Measurements from ENCODE around the gene FLNB. TPM values are rescaled to one million over a fixed set of nuclear protein-coding genes. Genes with fewer than 3 reads are reported as not detected.

The FLNB gene
- total and polyA plus RNA-seq, 2 of the 13 experiments (the other 11 are each of a cell fraction or from before 2014, with no cell fraction given): 106 to 130 TPM

- TF ChIP-seq RFXAP (CRISPR knock-in tag; IDR thresholded peaks at IDR 0.05; ENCODE audit: borderline replicate concordance) (peak; percentile 30; the same call in 1 of the 2 replicates), KDM4B (CRISPR knock-in tag; IDR thresholded peaks at IDR 0.05) (no peak), SNAPC5 (CRISPR knock-in tag; IDR thresholded peaks at IDR 0.05; ENCODE audit: borderline replicate concordance) (no peak), ZSCAN25 (CRISPR knock-in tag; IDR thresholded peaks at IDR 0.05) (peak; percentile 65; the same call in 1 of the 2 replicates), TBX2 (CRISPR knock-in tag; IDR thresholded peaks at IDR 0.05; ENCODE audit: borderline replicate concordance) (peak; percentile 87; the same call in 1 of the 2 replicates), NONO (IDR thresholded peaks at IDR 0.05) (no peak), NONO (CRISPR knock-in tag; conservative IDR thresholded peaks at IDR 0.05) (peak; percentile 70), ZNF431 (CRISPR knock-in tag; IDR thresholded peaks at IDR 0.05; ENCODE audit: borderline replicate concordance, low read depth) (peak; percentile 39; the same call in 1 of the 2 replicates), NR2F1 (CRISPR knock-in tag; IDR thresholded peaks at IDR 0.05) (0 out of 4 replicates have a peak, but pooled peaks of 1 of the 2 experiments have one; percentile 48), ZNF260 (CRISPR knock-in tag; IDR thresholded peaks at IDR 0.05; ENCODE audit: borderline replicate concordance, low read depth) (no peak), ZNF234 (CRISPR knock-in tag; conservative IDR thresholded peaks at IDR 0.05) (no peak), ZNF33B (CRISPR knock-in tag; IDR thresholded peaks at IDR 0.05) (0 out of 2 replicates have a peak, but pooled peaks have one; percentile 45), KDM6A (CRISPR knock-in tag; IDR thresholded peaks at IDR 0.05; ENCODE audit: low read depth) (peak; percentile 50), HMGXB3 (CRISPR knock-in tag; IDR thresholded peaks at IDR 0.05; ENCODE audit: borderline replicate concordance) (no peak), SOX5 (CRISPR knock-in tag; IDR thresholded peaks at IDR 0.05; ENCODE audit: borderline replicate concordance) (peak; percentile 75), YEATS4 (CRISPR knock-in tag; IDR thresholded peaks at IDR 0.05; ENCODE audit: borderline replicate concordance) (peak; percentile 54; the same call in 1 of the 2 replicates), BCL3 (CRISPR knock-in tag; IDR thresholded peaks at IDR 0.05) (peak; percentile 67; the same call in 1 of the 2 replicates)
- TF ChIP-seq, protein P1, sequence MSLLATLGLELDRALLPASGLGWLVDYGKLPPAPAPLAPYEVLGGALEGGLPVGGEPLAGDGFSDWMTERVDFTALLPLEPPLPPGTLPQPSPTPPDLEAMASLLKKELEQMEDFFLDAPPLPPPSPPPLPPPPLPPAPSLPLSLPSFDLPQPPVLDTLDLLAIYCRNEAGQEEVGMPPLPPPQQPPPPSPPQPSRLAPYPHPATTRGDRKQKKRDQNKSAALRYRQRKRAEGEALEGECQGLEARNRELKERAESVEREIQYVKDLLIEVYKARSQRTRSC (CRISPR knock-in tag; IDR thresholded peaks at IDR 0.05; ENCODE audit: low read depth): no peak
- TF ChIP-seq, protein P2, sequence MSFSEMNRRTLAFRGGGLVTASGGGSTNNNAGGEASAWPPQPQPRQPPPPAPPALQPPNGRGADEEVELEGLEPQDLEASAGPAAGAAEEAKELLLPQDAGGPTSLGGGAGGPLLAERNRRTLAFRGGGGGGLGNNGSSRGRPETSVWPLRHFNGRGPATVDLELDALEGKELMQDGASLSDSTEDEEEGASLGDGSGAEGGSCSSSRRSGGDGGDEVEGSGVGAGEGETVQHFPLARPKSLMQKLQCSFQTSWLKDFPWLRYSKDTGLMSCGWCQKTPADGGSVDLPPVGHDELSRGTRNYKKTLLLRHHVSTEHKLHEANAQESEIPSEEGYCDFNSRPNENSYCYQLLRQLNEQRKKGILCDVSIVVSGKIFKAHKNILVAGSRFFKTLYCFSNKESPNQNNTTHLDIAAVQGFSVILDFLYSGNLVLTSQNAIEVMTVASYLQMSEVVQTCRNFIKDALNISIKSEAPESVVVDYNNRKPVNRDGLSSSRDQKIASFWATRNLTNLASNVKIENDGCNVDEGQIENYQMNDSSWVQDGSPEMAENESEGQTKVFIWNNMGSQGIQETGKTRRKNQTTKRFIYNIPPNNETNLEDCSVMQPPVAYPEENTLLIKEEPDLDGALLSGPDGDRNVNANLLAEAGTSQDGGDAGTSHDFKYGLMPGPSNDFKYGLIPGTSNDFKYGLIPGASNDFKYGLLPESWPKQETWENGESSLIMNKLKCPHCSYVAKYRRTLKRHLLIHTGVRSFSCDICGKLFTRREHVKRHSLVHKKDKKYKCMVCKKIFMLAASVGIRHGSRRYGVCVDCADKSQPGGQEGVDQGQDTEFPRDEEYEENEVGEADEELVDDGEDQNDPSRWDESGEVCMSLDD (CRISPR knock-in tag; IDR thresholded peaks at IDR 0.05; ENCODE audit: borderline replicate concordance): peak; percentile 90; the same call in 1 of the 2 replicates
These were observed 13.1 kb downstream of the FLNB start (continued) for GRCh38 chr3:58021072-58021959.
